LNCaP clone FGC (cell line): ENCODE measurements around the gene FNBP1L.
"Not testable (repeated sequence)": the region's sequence is repeated elsewhere in the genome, so short reads cannot be mapped to it uniquely, and the experiment has no call there.

Experiments
- DNase-seq: peaks from one replicate; pipeline ENCODE4 v3.0.0-alpha.2; 2011; ENCODE audit warnings: low read depth
- H3K4me3 ChIP-seq: 2 replicates; pipeline ENCODE4 v1.5.1; 2011; ENCODE audit warnings: mild to moderate bottlenecking, low read depth, low read length, control low read depth
- TF ChIP-seq, protein P1 (sequence below): IDR thresholded peaks from 2 replicates; pipeline ENCODE4 v1.5.1; 2012; ENCODE audit warnings: mild to moderate bottlenecking; ENCODE audit not compliant: control insufficient read depth, insufficient read depth; ENCODE audit errors: extremely low read depth

The FNBP1L gene

DNA sequence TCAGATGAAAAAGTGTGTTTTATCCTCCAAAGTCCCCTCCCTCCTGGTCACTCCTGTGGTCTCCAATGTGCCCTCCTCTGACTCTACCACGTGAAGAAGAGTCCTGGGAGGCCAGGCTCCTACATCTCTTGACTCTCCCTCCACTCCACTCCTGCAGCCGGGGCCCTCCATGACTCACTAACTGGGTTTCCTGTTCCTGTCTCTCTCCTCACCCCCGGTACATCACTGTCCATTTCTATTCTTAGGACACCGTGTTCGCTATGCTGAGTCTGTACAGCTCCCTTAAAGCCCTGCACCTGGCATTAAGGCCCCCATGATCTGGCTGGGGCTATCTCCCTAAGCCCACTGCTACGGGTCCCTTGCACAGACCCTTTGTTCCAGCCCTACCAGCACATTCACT lies 140.3 kb downstream of the FNBP1L start:
- DNase-seq: no peak
- TF ChIP-seq, protein P1, sequence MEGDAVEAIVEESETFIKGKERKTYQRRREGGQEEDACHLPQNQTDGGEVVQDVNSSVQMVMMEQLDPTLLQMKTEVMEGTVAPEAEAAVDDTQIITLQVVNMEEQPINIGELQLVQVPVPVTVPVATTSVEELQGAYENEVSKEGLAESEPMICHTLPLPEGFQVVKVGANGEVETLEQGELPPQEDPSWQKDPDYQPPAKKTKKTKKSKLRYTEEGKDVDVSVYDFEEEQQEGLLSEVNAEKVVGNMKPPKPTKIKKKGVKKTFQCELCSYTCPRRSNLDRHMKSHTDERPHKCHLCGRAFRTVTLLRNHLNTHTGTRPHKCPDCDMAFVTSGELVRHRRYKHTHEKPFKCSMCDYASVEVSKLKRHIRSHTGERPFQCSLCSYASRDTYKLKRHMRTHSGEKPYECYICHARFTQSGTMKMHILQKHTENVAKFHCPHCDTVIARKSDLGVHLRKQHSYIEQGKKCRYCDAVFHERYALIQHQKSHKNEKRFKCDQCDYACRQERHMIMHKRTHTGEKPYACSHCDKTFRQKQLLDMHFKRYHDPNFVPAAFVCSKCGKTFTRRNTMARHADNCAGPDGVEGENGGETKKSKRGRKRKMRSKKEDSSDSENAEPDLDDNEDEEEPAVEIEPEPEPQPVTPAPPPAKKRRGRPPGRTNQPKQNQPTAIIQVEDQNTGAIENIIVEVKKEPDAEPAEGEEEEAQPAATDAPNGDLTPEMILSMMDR: no peak
- no peak overlapping the region for H3K4me3 ChIP-seq

DNA sequence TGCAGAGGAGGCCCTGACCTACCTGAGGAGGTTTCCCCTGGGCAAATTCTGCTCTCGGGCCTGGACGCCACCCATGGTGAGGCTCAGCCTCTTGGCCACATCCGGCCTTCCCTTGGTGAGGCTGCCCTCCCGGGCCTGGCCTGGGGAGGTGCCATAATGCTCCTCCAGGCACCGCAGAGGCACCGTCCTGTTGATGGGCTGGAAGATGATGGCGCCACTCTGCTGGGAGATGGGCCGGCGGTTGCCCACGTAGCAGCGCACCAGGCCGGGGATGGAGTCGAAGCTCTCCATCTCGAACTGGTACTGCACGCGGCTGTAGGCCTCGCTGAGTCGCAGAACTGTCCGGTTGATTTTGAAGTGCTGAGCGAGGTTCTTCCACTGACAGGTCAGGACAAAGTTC lies 141.0 kb downstream of the FNBP1L start:
- H3K4me3 ChIP-seq: no peak overlapping the region
- DNase-seq: no peak
- TF ChIP-seq, protein P1: no peak

DNA sequence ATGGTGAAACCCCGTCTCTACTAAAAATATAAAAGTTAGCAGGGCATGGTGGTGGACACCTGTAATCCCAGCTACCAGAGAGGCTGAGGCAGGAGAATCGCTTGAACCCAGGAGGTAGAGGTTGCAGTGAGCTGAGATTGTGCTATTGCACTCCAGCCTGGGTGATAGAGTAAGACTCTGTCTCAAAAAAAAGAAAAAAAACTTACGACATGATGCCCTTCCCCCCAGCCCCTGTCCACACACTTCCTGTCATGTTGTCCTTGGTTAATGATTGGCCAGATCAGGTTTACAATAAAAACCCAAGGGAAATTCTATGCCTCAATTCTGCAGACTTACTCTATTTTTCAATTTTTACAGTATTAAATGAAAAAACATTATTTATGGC lies 143.4 kb downstream of the FNBP1L start:
- not testable (repeated sequence) for H3K4me3 ChIP-seq, DNase-seq

DNA sequence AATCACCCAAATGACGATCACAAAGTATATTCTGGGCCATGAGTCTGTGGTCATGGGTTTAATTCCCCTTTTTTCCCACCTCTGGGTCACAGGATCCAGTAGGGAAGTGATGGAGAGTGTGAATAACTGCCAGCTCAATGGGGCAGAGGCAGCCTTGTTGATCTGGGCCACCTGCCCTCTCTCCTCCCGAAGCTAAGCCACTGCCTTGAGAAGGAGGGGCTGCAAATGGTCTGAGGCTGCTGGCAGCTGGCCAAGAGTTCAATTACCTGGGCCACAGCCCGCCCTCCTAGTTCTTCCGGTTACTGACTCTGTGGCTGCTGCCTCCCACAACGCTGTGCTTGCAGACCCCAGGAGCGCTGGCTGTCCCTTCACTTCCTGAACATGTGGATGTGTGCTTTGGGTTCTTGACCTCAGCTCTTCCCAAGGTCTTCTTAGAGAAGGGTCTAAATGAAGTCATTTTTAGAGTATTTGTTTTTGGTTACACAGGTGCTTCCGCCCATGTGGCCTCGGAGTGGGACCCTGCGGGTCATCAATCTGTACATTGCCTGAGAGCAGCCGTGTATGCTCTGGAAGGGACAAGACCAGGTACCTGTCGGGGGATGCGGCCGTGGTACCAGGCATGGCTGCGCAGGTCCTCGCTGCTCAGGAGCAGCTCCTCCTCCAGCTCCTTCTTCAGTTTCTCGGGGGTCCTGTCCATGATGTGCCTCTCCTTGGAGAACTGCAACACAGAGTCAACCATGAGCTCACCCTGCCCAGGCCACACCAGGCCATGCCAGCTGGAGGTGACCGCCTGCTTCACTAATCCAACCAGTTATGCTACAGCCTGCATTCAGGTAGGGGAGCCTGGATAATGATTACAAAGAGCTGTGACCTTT lies 144.0 kb downstream of the FNBP1L start:
- no peak for DNase-seq
- no peak overlapping the region for H3K4me3 ChIP-seq
- TF ChIP-seq, protein P1: no peak

DNA sequence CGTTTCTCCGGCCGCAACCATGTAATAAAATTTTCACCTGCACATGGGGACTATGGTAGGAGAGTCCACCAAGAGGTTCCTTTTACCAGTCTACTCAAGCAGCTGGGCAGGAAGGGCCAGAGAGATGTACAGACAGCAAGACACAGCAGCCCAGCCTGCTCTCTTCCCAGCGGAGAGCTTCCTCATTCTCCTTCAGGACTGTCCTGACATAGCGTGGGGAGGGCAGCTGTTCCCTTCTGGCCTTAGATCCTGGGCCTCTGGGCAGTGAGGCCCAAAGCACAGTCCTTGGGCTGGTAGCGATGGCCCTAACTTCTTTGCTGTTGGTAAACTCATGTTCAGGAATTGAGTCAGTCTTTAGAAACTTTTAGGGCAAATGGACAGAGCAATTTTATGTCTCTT lies 144.6 kb downstream of the FNBP1L start:
- no peak for DNase-seq
- TF ChIP-seq, protein P1: no peak

DNA sequence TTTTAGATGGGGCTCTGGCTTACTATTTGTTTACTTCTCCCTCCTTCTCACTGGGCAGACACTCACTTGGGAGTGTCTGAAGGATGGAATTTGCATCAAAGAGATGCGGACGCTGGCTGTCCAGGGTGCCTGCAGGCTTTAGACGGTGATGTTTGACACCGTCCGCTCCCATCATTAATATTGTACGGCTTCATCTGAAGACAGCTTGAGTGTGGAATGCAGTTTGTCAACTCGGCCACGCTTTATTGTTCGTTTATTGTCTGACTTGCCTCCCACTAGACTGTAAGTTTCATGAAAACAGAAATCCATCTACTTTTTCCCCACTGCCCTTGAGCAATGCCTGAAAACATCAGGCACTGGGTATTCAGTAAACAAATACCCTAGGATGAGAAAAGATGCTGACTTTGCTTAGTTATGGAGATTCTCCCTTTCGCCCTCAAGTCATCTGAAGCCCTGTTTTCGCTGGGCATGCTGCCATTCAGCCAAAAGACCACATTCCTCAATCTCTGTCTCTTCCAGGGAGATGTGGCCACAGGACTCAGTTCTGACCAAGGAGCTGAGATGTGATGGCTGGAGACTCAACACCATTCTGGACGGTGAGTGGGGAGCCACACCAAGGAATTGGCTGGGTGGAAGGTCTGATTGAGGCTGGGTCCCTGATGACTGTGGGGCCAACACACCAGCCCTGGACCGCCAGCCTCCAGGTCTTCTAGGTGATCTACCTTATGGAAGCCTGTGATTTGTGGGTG lies 146.1 kb downstream of the FNBP1L start:
- TF ChIP-seq, protein P1: no peak
- no peak overlapping the region for H3K4me3 ChIP-seq
- DNase-seq: no peak

More for the DNA sequence above, 144.6 kb downstream of the FNBP1L start:
- no peak overlapping the region for H3K4me3 ChIP-seq

DNA sequence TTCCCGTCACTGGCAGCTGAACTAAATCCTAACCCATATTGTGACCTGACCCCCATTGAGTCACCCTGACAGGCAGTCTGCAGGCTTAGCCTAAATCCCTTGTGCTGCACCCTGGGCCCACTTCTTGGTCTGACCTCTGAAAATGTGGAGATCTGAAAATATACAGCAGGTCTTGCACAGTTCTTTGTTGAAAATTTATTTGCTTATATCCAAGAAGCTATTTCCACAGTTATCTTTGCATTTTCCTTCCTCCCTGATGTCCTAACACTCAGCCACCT lies 146.6 kb downstream of the FNBP1L start:
- no peak for DNase-seq
- TF ChIP-seq, protein P1: no peak
- H3K4me3 ChIP-seq: no peak overlapping the region
